ENCODE data around the gene IL1RAPL1.

DNA sequence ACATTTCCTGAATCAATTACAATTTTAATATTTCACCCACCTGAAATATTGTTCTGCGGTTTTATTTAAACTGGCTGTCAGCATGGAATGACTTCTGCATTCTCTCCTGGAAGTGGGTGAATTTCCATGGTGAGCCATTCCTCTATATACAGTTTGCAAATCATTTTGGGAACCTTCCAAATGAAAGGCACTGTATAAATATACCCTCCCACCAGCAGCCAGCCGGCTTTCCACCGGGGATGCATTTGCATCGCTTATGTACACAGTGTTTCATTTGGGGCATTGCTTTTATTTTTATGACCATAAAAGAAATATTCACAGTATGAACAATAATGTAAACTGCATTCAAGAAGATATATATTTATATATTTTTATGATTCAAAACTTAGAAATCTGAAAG is 4.7 kb upstream of the IL1RAPL1 start:
- no peak for TF ChIP-seq CTCF (conservative IDR thresholded peaks at IDR 0.05 in 1 of 2, IDR thresholded peaks at IDR 0.05 in 1 of 2; ENCODE audit: extremely low read depth in 1 of 2, insufficient read depth in 1 of 2, low read depth in 1 of 2, low read length in 2 of 2)
- TF ChIP-seq EZH2 (IDR thresholded peaks at IDR 0.05; ENCODE audit: borderline replicate concordance, low read length), result no peak

Measured in mammary epithelial cell (primary cell).